Ishikawa (cell line): Measurements from ENCODE around the gene RBM11.

Source experiments
- CEBPB ChIP-seq: IDR thresholded peaks from 2 replicates; pipeline ENCODE4 v1.6.1; 2012
- CREB1 ChIP-seq: IDR thresholded peaks from 2 replicates; pipeline ENCODE4 v1.6.1; 2012; ENCODE audit warnings: low read depth
- EGR1 ChIP-seq: IDR thresholded peaks from 2 replicates; pipeline ENCODE4 v1.6.1; 2012
- EP300 ChIP-seq: IDR thresholded peaks from 2 replicates; pipeline ENCODE4 v1.6.1; 2012; ENCODE audit warnings: borderline replicate concordance
- FOXM1 ChIP-seq: IDR thresholded peaks from 2 replicates; pipeline ENCODE4 v1.6.1; 2012; ENCODE audit warnings: low read depth, borderline replicate concordance
- MAX ChIP-seq: IDR thresholded peaks from 2 replicates; pipeline ENCODE4 v1.6.1; 2012
- NFIC ChIP-seq: IDR thresholded peaks from 2 replicates; pipeline ENCODE4 v1.6.1; 2012
- RAD21 ChIP-seq: IDR thresholded peaks from 2 replicates; pipeline ENCODE4 v1.6.1; 2012; ENCODE audit warnings: low read depth
- REST ChIP-seq: IDR thresholded peaks from 2 replicates; pipeline ENCODE4 v1.6.1; 2012; ENCODE audit warnings: low read depth, mild to moderate bottlenecking
- TAF1 ChIP-seq: IDR thresholded peaks from 2 replicates; pipeline ENCODE4 v1.6.1; 2012; ENCODE audit warnings: low read depth, mild to moderate bottlenecking
- TCF12 ChIP-seq: IDR thresholded peaks from 2 replicates; pipeline ENCODE4 v1.6.1; 2012; ENCODE audit warnings: low read depth
- TEAD4 ChIP-seq: IDR thresholded peaks from 2 replicates; pipeline ENCODE4 v1.6.1; 2012
- USF1 ChIP-seq: IDR thresholded peaks from 2 replicates; pipeline ENCODE4 v1.6.1; 2012
- YY1 ChIP-seq: IDR thresholded peaks from 2 replicates; pipeline ENCODE4 v1.6.1; 2012; ENCODE audit warnings: low read depth
- ZBTB7A ChIP-seq: IDR thresholded peaks from 2 replicates; pipeline ENCODE4 v1.6.1; 2012; ENCODE audit warnings: low read depth

The RBM11 gene

GRCh38 chr21:14223365-14223764 lies 7.4 kb downstream of the RBM11 start:
- TF ChIP-seq USF1 (no peak), ZBTB7A (no peak), CEBPB (no peak), TAF1 (no peak), RAD21 (no peak)

- TF ChIP-seq MAX (no peak), RAD21 (no peak), TAF1 (no peak), USF1 (no peak), EGR1 (no peak), ZBTB7A (no peak), NFIC (no peak), FOXM1 (no peak), CEBPB (no peak), TEAD4 (no peak), YY1 (no peak), CREB1 (no peak), REST (no peak), EP300 (no peak), TCF12 (no peak)
These were observed 13.4 kb downstream of the RBM11 start for GRCh38 chr21:14229399-14229798.

GRCh38 chr21:14235101-14235500 lies 19.1 kb downstream of the RBM11 start:
- TF ChIP-seq TCF12 (no peak), FOXM1 (no peak), TAF1 (no peak), TEAD4 (no peak), NFIC (no peak), CREB1 (no peak), EGR1 (no peak), EP300 (no peak), USF1 (no peak), REST (no peak)

- TF ChIP-seq NFIC = no peak
- TF ChIP-seq REST = no peak
- no peak for TF ChIP-seq YY1
- no peak for TF ChIP-seq TAF1
- no peak for TF ChIP-seq ZBTB7A
- TF ChIP-seq RAD21 = no peak
- no peak for TF ChIP-seq TEAD4
- TF ChIP-seq CREB1 = no peak
- TF ChIP-seq TCF12 = no peak
- TF ChIP-seq CEBPB = no peak
- no peak for TF ChIP-seq USF1
- TF ChIP-seq MAX = no peak
- TF ChIP-seq FOXM1 = no peak
- no peak for TF ChIP-seq EP300
- no peak for TF ChIP-seq EGR1
These were observed 20.2 kb downstream of the RBM11 start for GRCh38 chr21:14236180-14236579.
